SU-DHL-6 (cell line): ENCODE measurements around the gene MPHOSPH10.

ENCODE experiments used
- CTCF ChIP-seq: fragments of 200-600 bp; sonication (generic); IDR thresholded peaks from one replicate; pipeline ENCODE4 v1.5.1; 2017; ENCODE audit warnings: antibody characterized with exemption, mild to moderate bottlenecking, low read length, moderate library complexity; ENCODE audit not compliant: insufficient read depth, poor library complexity, severe bottlenecking
- EZH2phosphoT487 ChIP-seq: fragments of 200-600 bp; sonication (generic), shearing (Covaris generic); conservative IDR thresholded peaks from 2 replicates; pipeline ENCODE4 v1.6.1; 2018; ENCODE audit warnings: mild to moderate bottlenecking, antibody characterized with exemption, low read length, moderate library complexity, mixed read lengths

DNA sequence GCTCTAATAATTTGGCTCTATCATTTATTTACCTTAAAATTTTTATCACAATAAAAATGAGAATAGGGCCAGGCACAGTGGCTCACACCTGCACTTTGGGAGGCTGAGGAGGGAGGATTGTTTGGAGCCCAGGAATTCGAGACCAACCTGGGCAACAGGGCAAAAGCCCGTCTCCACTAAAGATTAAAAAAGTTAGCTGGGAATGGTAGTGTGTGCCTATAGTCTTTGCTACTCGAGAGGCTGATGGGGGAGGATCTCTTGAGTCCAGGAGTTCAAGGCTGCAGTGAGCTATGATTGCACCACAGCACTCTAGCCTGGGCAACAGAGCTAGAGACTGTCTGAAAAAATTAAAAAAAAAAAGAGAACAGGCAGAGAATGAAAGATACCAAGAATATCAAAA, 5.7 kb downstream of the MPHOSPH10 start:
- no peak for TF ChIP-seq CTCF
- no peak for TF ChIP-seq EZH2phosphoT487
